Measurements from ENCODE around the gene TUBB3.

GRCh38 chr16:89938175-89938885 lies 15.2 kb downstream of the TUBB3 start:
- no peak for TF ChIP-seq CTCF (conservative IDR thresholded peaks at IDR 0.05)
- TF ChIP-seq EZH2 (IDR thresholded peaks at IDR 0.05; ENCODE audit: low read depth) = no peak

All from PC-9 (cell line).